Esophagus muscularis mucosa (tissue), 2 donors: ENCODE measurements around the gene PTBP1.

ENCODE experiments used
- POLR2A ChIP-seq: fragments of 450-650 bp; IDR thresholded peaks from one replicate; pipeline ENCODE4 v1.6.1; 2017; ENCODE audit warnings: antibody characterized with exemption, moderate library complexity, mild to moderate bottlenecking, low read depth
- POLR2AphosphoS5 ChIP-seq, 2 donors: sonication (generic); formaldehyde crosslinking; IDR thresholded peaks; one replicate each; pipeline ENCODE4 v1.6.1; 2017; ENCODE audit warnings: antibody characterized with exemption in 2 of 2

- TF ChIP-seq POLR2A (no peak), POLR2AphosphoS5 (IDR thresholded peaks at IDR 0.05) (no peak)
These were observed 2.0 kb downstream of the PTBP1 start for GRCh38 chr19:799076-799881.
